K562 (cell line): ENCODE data around the gene RPUSD2. TPM values are rescaled to one million over a fixed set of nuclear protein-coding genes. Genes with fewer than 3 reads are reported as not detected.

Source experiments
- CAMTA2 ChIP-seq: fragments of 250-450 bp; sonication (Bioruptor Pico); conservative IDR thresholded peaks from 2 replicates; pipeline ENCODE4 v1.5.1; 2022
- CHD4 ChIP-seq: fragments of 200-600 bp; sonication (generic); IDR thresholded peaks from 3 replicates; pipeline ENCODE4 v1.6.1; 2012; ENCODE audit warnings: low read depth, mild to moderate bottlenecking, mixed read lengths, low read length, inconsistent platforms; ENCODE audit not compliant: insufficient read depth, insufficient replicate concordance, poor library complexity, severe bottlenecking
- FOXJ3 ChIP-seq: sonication (generic); formaldehyde crosslinking; IDR thresholded peaks from 2 replicates; pipeline ENCODE4 v1.4.0; 2020; ENCODE audit warnings: mild to moderate bottlenecking, missing genetic modification reagents
- MCM2 ChIP-seq: fragments of 450-650 bp; IDR thresholded peaks from 2 replicates; pipeline ENCODE4 v1.6.1; 2017; ENCODE audit warnings: low read depth, mild to moderate bottlenecking
- MECOM ChIP-seq: fragments of 250-450 bp; sonication (Bioruptor Pico); IDR thresholded peaks from 2 replicates; pipeline ENCODE4 v1.8.0; 2022; ENCODE audit warnings: inconsistent platforms
- NBN ChIP-seq: fragments of 450-650 bp; IDR thresholded peaks from 2 replicates; pipeline ENCODE4 v1.6.1; 2016; ENCODE audit warnings: low read depth, mild to moderate bottlenecking
- PCBP1 ChIP-seq: fragments of 200-400 bp; formaldehyde crosslinking; IDR thresholded peaks from 2 replicates; pipeline ENCODE4 v1.6.1; 2018; ENCODE audit warnings: mild to moderate bottlenecking, low read depth, low read length; ENCODE audit not compliant: poor library complexity, severe bottlenecking
- RAD21 ChIP-seq, 2 experiments: fragments of 250-450 bp in 1 of 2; fragments of 450-650 bp in 1 of 2; sonication (Bioruptor Pico) in 1 of 2; formaldehyde crosslinking in 1 of 2; IDR thresholded peaks in 1 of 2; conservative IDR thresholded peaks in 1 of 2; 2 replicates each; pipeline versions ENCODE4 v1.4.0 to v1.8.0; 2020 to 2022; ENCODE audit warnings: mild to moderate bottlenecking in 2 of 2, moderate library complexity in 1 of 2
- SETDB1 ChIP-seq: IDR thresholded peaks from one replicate; pipeline ENCODE4 v1.6.1; 2012; ENCODE audit warnings: low read length, control low read depth, inconsistent platforms
- SNRNP70 ChIP-seq: fragments of 200-400 bp; formaldehyde crosslinking; optimal IDR thresholded peaks from 2 replicates; pipeline ENCODE3; 2017; ENCODE audit warnings: low read depth, low read length
- TOE1 ChIP-seq, 2 experiments: fragments of 450-650 bp in 1 of 2; sonication (generic) in 1 of 2; formaldehyde crosslinking in 1 of 2; IDR thresholded peaks; 2 replicates each; pipeline versions ENCODE4 v1.7.1 to v1.8.0; 2016 to 2022; ENCODE audit warnings: borderline replicate concordance in 2 of 2, mild to moderate bottlenecking in 2 of 2, antibody characterized with exemption in 1 of 2, inconsistent platforms in 1 of 2, low read depth in 1 of 2, missing genetic modification reagents in 1 of 2, moderate library complexity in 1 of 2
- ZBTB17 ChIP-seq: fragments of 450-650 bp; formaldehyde crosslinking; IDR thresholded peaks from 2 replicates; pipeline ENCODE4 v1.4.0; 2020; ENCODE audit warnings: mild to moderate bottlenecking
- polyA plus RNA-seq, 8 experiments: library from polyadenylated mRNA; depleted of rRNA in 4 of 8; stranded (reverse) in 5 of 8; unstranded in 3 of 8; fragments of >200 nt; fragmentation: Nextera tagmentation in 2 of 8; fragmentation: Illumina TruSeq in 1 of 8; extraction: Ambion mirVana in 2 of 8; extraction: Trizol in 1 of 8; gene quantifications; 2 replicates each; pipeline versions ENCODE4 v1.2.1 to v1.2.3, GENCODE V29; 2011 to 2014; ENCODE audit warnings: inconsistent platforms in 1 of 8, missing spikeins in 1 of 8
- total RNA-seq, 7 experiments: library from RNA; depleted of rRNA in 6 of 7; stranded (reverse); fragments of >200 nt in 6 of 7; fragmentation: Illumina TruSeq in 2 of 7; extraction: Trizol in 2 of 7; gene quantifications; 2 replicates each; pipeline versions ENCODE4 v1.2.1 to v1.2.3, GENCODE V29; 2011 to 2021; ENCODE audit warnings: low replicate concordance in 1 of 7
- TF ChIP-seq, protein P1 (sequence below), 2 experiments: fragments of 450-650 bp; IDR thresholded peaks; 2 replicates each; pipeline ENCODE4 v1.6.1; 2018; ENCODE audit warnings: mild to moderate bottlenecking in 2 of 2, low read depth in 1 of 2; ENCODE audit not compliant: partially characterized antibody in 2 of 2
- TF ChIP-seq, protein P2 (sequence below): fragments of 250-450 bp; sonication (Bioruptor Pico); IDR thresholded peaks from 2 replicates; pipeline ENCODE4 v1.5.0; 2021; ENCODE audit warnings: mild to moderate bottlenecking, borderline replicate concordance
- TF ChIP-seq, protein P3 (sequence below): sonication (generic); formaldehyde crosslinking; IDR thresholded peaks from 2 replicates; pipeline ENCODE4 v1.8.1; 2022; ENCODE audit warnings: missing genetic modification reagents
- TF ChIP-seq, protein P4 (sequence below), 2 experiments: fragments of 450-650 bp; conservative IDR thresholded peaks; 2 replicates each; pipeline ENCODE4 v1.6.1; 2017; ENCODE audit warnings: mild to moderate bottlenecking in 2 of 2, moderate library complexity in 2 of 2

The RPUSD2 gene
- total and polyA plus RNA-seq, 9 of the 15 experiments (the other 6 are each of a cell fraction or from before 2014, with no cell fraction given): 3.7 to 30.2 (median 14.3) TPM

DNA sequence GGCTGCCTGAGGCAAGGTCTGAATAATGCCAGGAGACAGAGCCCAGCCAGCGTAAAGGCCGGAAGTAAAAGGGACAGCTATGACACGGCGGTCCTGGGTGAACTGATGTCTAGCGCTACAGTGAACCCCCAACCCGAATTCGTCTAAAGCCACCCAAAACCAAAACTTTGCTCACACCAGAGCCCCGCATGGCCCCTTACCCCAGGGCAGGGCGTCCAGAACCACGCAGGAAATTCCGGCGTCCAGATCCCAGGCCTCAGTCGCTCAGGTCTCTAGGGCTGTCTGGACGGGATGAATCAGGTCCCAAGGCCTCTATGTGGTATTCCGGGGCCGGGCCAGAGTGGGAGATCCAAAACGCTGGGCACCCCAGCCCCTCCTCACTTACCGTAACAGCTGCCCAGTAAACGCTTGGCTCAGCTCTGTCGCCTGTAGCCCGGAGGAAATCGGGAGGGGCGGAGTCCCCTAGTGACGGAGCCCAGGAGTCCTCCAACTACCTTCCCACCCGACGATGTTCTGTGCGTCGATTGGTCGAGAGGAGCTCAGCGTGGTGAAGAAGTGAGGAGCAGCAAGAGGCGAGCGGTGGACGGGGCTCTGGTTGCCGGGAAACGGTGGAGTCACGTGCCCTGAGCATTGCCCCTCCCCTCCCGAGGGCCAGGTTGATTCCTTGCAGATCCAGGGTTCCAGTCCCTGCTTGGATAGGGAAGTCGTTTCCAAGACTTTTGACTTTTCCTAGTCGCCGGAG is 4.3 kb upstream of the RPUSD2 start, which contains the start of gene CCDC32 (continued):
- TF ChIP-seq, protein P1, sequence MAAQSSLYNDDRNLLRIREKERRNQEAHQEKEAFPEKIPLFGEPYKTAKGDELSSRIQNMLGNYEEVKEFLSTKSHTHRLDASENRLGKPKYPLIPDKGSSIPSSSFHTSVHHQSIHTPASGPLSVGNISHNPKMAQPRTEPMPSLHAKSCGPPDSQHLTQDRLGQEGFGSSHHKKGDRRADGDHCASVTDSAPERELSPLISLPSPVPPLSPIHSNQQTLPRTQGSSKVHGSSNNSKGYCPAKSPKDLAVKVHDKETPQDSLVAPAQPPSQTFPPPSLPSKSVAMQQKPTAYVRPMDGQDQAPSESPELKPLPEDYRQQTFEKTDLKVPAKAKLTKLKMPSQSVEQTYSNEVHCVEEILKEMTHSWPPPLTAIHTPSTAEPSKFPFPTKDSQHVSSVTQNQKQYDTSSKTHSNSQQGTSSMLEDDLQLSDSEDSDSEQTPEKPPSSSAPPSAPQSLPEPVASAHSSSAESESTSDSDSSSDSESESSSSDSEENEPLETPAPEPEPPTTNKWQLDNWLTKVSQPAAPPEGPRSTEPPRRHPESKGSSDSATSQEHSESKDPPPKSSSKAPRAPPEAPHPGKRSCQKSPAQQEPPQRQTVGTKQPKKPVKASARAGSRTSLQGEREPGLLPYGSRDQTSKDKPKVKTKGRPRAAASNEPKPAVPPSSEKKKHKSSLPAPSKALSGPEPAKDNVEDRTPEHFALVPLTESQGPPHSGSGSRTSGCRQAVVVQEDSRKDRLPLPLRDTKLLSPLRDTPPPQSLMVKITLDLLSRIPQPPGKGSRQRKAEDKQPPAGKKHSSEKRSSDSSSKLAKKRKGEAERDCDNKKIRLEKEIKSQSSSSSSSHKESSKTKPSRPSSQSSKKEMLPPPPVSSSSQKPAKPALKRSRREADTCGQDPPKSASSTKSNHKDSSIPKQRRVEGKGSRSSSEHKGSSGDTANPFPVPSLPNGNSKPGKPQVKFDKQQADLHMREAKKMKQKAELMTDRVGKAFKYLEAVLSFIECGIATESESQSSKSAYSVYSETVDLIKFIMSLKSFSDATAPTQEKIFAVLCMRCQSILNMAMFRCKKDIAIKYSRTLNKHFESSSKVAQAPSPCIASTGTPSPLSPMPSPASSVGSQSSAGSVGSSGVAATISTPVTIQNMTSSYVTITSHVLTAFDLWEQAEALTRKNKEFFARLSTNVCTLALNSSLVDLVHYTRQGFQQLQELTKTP (IDR thresholded peaks at IDR 0.05; ENCODE audit: low read depth in 1 of 2, partially characterized antibody in 2 of 2): peak in 1 of 2 experiments; percentile 37
- TF ChIP-seq, protein P2, sequence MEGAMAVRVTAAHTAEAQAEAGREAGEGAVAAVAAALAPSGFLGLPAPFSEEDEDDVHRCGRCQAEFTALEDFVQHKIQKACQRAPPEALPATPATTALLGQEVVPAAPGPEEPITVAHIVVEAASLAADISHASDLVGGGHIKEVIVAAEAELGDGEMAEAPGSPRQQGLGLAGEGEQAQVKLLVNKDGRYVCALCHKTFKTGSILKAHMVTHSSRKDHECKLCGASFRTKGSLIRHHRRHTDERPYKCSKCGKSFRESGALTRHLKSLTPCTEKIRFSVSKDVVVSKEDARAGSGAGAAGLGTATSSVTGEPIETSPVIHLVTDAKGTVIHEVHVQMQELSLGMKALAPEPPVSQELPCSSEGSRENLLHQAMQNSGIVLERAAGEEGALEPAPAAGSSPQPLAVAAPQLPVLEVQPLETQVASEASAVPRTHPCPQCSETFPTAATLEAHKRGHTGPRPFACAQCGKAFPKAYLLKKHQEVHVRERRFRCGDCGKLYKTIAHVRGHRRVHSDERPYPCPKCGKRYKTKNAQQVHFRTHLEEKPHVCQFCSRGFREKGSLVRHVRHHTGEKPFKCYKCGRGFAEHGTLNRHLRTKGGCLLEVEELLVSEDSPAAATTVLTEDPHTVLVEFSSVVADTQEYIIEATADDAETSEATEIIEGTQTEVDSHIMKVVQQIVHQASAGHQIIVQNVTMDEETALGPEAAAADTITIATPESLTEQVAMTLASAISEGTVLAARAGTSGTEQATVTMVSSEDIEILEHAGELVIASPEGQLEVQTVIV: no peak
- TF ChIP-seq ZBTB17 (CRISPR knock-in tag) (no peak), PCBP1 (no peak), SNRNP70 (no peak), TOE1 (IDR thresholded peaks at IDR 0.05; ENCODE audit: borderline replicate concordance) (peak; percentile 98), TOE1 (CRISPR knock-in tag; IDR thresholded peaks at IDR 0.05; ENCODE audit: borderline replicate concordance, low read depth) (no peak), MECOM (CRISPR knock-in tag) (no peak), CAMTA2 (no peak), CHD4 (no peak), FOXJ3 (no peak), RAD21 (CRISPR knock-in tag; conservative IDR thresholded peaks at IDR 0.05 in 1 of 2, IDR thresholded peaks at IDR 0.05 in 1 of 2) (no peak), MCM2 (no peak), SETDB1 (no peak), NBN (0 out of 2 replicates have a peak, but pooled peaks have one; percentile 17)
- TF ChIP-seq, protein P3, sequence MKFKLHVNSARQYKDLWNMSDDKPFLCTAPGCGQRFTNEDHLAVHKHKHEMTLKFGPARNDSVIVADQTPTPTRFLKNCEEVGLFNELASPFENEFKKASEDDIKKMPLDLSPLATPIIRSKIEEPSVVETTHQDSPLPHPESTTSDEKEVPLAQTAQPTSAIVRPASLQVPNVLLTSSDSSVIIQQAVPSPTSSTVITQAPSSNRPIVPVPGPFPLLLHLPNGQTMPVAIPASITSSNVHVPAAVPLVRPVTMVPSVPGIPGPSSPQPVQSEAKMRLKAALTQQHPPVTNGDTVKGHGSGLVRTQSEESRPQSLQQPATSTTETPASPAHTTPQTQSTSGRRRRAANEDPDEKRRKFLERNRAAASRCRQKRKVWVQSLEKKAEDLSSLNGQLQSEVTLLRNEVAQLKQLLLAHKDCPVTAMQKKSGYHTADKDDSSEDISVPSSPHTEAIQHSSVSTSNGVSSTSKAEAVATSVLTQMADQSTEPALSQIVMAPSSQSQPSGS (CRISPR knock-in tag): no peak
- TF ChIP-seq, protein P4, sequence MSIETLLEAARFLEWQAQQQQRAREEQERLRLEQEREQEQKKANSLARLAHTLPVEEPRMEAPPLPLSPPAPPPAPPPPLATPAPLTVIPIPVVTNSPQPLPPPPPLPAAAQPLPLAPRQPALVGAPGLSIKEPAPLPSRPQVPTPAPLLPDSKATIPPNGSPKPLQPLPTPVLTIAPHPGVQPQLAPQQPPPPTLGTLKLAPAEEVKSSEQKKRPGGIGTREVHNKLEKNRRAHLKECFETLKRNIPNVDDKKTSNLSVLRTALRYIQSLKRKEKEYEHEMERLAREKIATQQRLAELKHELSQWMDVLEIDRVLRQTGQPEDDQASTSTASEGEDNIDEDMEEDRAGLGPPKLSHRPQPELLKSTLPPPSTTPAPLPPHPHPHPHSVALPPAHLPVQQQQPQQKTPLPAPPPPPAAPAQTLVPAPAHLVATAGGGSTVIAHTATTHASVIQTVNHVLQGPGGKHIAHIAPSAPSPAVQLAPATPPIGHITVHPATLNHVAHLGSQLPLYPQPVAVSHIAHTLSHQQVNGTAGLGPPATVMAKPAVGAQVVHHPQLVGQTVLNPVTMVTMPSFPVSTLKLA (conservative IDR thresholded peaks at IDR 0.05): peak; percentile 65 to 82; a peak in 3 of 4 replicates
